Stimulated activated CD4-positive, alpha-beta T cell treated with anti-CD3 and anti-CD28 coated beads, Interleukin-4, amount 100 ng/mL, for 1 hour (primary cell): Measurements from ENCODE around the gene THBS4.
A peak's percentile ranks its signal among the peaks of the same experiment; 100 is the strongest.
"Not testable (repeated sequence)": the region's sequence is repeated elsewhere in the genome, so short reads cannot be mapped to it uniquely, and the experiment has no call there.

Experiments used
- DNase-seq: peaks from one replicate; pipeline ENCODE4 v3.0.0-alpha.2; 2020

The THBS4 gene

GRCh38 chr5:80077051-80077714 lies 42.0 kb downstream of the THBS4 start:
- DNase-seq = no peak

- DNase-seq = no peak
Measured at GRCh38 chr5:80078921-80079320, 43.8 kb downstream of the THBS4 start.

GRCh38 chr5:80082281-80082680 lies 47.1 kb downstream of the THBS4 start:
- no peak for DNase-seq

GRCh38 chr5:80082731-80083100 lies 47.6 kb downstream of the THBS4 start:
- DNase-seq = peak; percentile 65

- DNase-seq = no peak
Measured at GRCh38 chr5:80083101-80083890, 48.1 kb downstream of the THBS4 start.

GRCh38 chr5:80090884-80091166 lies 55.7 kb downstream of the THBS4 start:
- no peak for DNase-seq

- not testable (repeated sequence) for DNase-seq
Measured at GRCh38 chr5:80091792-80092192, 56.6 kb downstream of the THBS4 start.

GRCh38 chr5:80092486-80093107 lies 57.4 kb downstream of the THBS4 start:
- no peak for DNase-seq

- DNase-seq = no peak
Measured at GRCh38 chr5:80093796-80094195, 58.6 kb downstream of the THBS4 start.

GRCh38 chr5:80094236-80094738 lies 59.1 kb downstream of the THBS4 start:
- no peak for DNase-seq

- DNase-seq = no peak
Measured at GRCh38 chr5:80097451-80097850, 62.3 kb downstream of the THBS4 start.

- no peak for DNase-seq
Measured at GRCh38 chr5:80101993-80102392, 66.8 kb downstream of the THBS4 start.

GRCh38 chr5:80103371-80103770 lies 68.2 kb downstream of the THBS4 start:
- no peak for DNase-seq

GRCh38 chr5:80105698-80106439 lies 70.7 kb downstream of the THBS4 start:
- DNase-seq = no peak

- no peak for DNase-seq
Measured at GRCh38 chr5:80106916-80107315, 71.8 kb downstream of the THBS4 start.

- no peak for DNase-seq
Measured at GRCh38 chr5:80109646-80110478, 74.7 kb downstream of the THBS4 start.

- DNase-seq = not testable (repeated sequence)
Measured at GRCh38 chr5:80111376-80111990, 76.3 kb downstream of the THBS4 start.

- no peak for DNase-seq
Measured at GRCh38 chr5:80114860-80115259, 79.7 kb downstream of the THBS4 start.

GRCh38 chr5:80116000-80116399 lies 80.9 kb downstream of the THBS4 start:
- no peak for DNase-seq

GRCh38 chr5:80116465-80116864 lies 81.3 kb downstream of the THBS4 start:
- no peak for DNase-seq

GRCh38 chr5:80117446-80117845 lies 82.3 kb downstream of the THBS4 start:
- DNase-seq = no peak

- no peak for DNase-seq
Measured at GRCh38 chr5:80119372-80119771, 84.2 kb downstream of the THBS4 start.
